CD4-positive, alpha-beta T cell treated with Interleukin-12 subunit alpha and Interleukin-12 subunit beta, for 1 hour (primary cell): ENCODE results near the gene VASH2.
A peak's percentile ranks its signal among the peaks of the same experiment; 100 is the strongest.
"Not testable (repeated sequence)": the region's sequence is repeated elsewhere in the genome, so short reads cannot be mapped to it uniquely, and the experiment has no call there.

Experiments used
- DNase-seq: peaks from one replicate; pipeline ENCODE4 v3.0.0-alpha.2; 2020

VASH2 gene

DNA sequence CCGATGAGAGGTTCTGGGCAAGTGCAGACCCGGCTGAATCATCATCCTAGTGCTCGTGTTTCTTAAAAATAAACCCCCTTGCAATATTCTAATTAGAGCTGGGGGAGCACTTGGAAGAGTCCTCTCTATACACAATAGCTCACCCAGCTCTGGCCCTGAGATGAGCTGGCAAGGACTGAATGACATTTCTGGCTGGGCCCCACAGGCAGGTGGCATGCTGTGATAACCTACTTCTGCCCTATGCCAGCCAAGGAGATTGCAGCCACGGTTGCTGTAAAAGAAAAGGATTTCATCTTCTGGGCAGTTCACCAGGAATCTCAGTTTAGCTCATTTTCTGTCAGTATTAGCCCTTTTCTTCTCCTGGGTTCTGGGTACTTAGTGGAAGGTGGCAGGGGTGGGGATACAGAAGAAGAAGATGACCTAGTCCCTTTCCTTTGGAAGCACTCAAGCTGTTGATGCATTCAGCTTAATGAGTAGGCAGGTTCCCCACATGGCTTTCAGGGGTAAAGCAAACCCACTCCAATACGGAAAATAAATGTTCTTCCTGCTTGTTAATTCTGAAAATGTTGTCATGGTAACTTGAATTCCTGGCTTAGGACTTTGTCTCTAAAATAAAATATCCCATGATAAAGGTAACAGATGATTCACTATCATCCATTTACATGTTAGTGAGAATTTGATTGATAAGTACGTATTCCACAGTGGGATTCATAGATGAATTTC, 32.2 kb downstream of the VASH2 start:
- no peak for DNase-seq

DNA sequence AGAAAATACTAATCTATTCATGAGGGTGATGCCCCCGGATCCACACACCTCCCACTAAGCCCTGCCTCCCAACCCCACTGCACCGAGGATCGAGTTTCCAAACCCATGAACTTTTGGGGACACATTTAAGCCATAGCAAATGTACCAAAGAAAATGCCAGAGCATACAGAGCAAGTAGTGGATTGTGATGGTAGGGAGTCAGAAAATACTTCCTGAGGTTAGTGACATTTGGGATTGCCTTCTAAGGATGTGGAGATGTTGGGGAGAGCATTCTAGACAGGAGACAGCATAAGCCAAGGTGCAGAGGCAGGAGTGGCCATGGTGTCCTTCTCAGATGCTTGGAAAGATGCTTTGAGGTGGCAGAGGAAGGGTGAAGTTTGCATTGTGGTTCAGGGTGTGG, 33.1 kb downstream of the VASH2 start:
- no peak for DNase-seq

DNA sequence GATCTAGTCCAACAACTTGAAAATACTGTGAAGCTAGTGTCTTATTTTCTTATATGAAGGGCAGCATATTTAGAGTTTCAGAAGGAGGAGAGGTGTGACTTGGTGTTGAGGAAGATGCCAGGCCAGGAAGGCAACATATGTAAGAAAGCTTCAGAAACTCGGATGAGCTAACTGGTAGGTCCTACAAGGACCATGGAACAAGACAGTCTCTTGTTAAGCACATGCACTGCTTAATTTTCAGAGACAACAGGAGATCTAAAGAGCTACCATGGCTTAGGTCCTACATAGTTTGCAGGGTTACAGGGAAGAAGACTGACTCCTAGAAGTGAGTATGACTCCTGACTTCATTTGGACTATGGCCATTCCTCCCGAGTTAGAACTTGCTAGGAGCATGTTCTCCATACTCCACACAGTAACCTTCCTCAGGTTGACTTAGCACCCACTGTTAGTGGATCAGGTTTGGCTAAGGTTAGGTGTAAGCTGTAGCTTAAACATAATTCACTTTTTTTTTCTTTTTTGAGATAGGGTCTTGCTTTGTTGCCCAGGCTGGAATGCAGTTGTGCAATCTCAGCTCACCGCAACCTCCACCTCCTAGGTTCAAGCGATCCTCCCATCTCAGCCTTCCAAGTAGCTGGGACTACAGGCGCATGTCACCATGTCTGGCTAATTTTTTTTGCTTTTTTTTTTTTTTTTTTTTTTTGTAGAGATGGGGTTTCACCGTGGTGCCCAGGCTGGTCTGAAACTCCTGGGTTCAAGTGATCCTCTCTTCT, 34.4 kb downstream of the VASH2 start:
- DNase-seq, result no peak

DNA sequence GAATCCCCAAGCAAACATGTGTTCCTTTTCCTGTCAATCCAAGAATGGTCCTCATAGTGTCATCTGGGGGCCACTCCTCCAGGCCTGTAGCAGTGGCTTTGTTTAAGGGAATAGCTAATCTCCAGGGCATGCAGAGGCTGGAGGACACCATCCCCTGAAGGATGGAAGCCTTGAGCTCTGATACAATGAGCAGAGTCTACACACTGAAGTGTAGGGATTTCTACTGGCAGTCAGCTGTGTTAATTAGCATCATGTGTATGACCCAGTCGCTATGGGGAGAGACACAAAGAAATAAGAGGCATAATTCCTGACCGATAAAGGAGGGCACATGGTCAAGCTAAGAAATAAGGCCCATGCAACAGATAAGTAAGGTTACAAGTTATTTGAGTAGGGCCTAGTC, 36.2 kb downstream of the VASH2 start:
- DNase-seq, result no peak

DNA sequence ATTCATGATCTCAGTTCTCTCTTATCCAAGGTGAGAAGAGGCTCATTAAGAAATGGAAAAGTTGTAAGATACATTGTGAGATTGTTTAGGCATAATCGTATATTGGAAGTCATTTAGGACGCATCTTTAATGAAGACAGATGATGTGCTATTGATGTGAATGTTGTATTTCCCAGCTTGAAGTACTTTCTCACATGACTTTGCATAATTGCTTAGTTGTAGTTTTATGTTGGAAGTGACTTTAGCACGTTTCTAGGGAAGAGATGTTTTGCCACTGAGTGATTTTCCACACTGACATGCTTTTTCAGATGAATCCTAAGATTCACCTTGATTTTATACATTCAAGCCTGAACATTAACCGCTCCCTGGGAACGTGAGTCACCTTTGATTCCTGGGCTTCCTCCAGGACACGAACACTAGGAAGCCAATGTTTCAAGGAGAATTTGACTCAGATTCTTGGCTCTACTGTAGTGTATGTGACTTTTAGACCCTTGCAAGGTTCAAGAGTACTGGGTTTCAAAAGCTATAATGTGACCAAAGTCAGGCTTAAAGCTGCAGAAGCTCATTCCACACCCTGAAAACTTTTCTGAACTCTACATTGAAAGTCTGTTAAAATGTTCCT, 37.5 kb downstream of the VASH2 start:
- DNase-seq, result no peak

DNA sequence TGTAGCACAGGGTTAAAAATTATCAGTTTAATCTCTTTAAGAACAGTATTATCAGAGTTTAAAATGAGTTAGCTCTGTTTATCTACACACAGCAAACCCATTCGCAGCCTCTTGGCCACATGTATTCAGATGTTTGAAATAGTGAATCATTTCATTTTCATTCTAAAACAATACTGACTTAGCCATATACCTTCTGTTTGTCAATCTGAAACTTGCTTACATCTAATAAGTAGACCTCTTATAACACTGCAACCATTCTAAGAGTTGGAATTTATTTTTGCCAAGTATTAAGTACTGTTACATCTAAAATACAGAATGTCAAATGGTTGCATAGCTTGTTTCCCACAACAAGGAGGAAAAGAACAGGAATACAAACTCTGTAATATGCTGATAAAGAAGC, 39.9 kb downstream of the VASH2 start:
- no peak for DNase-seq

DNA sequence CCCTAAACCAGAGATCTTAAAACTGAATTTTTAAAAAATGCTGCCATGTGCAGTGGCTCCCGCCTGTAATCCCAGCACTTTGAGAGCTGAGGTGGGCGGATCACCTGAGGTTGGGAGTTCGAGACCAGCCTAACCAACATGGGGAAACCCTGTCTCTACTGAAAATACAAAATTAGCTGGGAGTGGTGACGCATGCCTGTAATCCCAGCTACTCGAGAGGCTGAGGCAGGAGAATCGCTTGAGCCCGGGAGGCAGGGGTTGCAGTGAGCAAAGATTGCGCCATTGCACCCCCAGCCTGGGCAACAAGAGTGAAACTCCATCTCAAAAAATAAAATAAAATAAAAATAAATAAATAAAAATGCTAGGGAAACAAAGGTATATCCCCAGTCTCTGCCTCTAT, 43.6 kb downstream of the VASH2 start:
- not testable (repeated sequence) for DNase-seq

DNA sequence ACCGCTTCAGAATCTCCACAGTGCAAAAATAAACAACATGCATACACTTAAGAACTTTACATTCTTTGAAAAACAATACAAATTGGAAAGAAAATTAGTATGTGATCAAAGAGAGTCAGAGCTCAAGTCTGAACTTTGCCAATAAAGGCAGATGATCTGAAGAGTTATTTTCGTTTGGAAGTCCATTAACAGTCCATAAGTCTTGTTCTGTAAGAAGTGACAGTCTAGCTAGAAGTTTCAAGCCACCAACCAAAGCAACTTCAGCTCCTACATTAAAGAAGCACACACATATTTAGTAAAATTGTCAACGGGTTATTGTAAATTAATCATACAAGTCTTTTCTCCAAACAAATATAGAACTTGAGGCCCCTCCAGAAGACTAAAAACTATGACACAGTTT, 44.6 kb downstream of the VASH2 start:
- DNase-seq, result no peak

DNA sequence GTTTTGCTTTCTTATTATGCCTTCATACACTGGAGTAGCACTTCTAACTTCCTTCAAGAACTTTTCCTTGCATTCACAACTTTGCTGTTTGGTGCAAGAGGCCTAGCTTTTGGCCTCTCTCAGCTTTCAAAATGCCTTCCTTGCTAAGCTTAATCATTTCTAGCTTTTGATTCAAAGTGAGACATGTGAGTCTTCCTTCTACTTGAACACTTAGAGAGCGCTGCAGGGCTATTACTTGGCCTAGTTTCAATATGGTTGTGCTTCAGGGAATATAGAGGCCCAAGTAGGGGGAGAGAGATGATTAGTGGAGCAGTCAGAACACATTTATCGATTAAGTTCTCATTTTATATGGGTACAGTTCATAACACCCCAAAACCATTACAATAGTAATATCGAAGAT, 52.9 kb downstream of the VASH2 start:
- no peak for DNase-seq

DNA sequence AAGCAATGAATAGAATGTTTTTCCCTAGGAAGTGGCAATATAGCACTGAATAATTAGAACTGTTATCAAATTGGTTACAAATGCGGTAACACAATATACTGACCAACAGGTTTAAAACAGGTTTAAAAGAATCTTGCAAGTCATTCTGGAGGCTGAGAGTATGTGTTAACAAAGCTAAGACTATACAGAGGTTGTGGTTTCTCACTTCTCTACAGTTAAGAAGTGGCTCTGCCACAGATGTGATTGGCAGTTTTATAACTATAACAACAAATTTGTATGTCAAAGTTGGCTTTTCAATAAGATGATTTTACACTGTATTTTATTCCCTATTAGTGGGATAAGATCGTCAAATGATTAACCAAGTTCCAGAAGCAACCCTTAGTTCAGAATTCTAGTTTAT, 58.2 kb downstream of the VASH2 start:
- no peak for DNase-seq

DNA sequence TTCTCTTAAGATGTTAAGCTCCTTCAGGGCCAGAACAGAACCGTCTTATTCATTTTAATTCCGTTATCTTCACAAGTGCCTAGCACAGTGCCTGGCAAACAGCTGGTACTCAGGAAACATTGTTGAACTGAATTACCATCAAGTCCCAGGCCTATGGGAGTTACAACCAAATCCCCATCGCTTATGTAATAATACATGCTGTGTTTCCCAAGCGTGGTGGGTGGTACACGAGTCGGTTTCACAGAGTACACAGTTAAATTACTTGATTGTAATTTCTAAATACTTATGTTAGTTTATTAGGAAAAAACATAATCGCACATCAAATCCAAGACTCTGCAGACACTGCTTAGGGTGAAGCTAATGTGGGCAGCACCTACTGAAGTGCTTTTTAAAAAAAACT, 64.3 kb downstream of the VASH2 start:
- DNase-seq, result no peak

DNA sequence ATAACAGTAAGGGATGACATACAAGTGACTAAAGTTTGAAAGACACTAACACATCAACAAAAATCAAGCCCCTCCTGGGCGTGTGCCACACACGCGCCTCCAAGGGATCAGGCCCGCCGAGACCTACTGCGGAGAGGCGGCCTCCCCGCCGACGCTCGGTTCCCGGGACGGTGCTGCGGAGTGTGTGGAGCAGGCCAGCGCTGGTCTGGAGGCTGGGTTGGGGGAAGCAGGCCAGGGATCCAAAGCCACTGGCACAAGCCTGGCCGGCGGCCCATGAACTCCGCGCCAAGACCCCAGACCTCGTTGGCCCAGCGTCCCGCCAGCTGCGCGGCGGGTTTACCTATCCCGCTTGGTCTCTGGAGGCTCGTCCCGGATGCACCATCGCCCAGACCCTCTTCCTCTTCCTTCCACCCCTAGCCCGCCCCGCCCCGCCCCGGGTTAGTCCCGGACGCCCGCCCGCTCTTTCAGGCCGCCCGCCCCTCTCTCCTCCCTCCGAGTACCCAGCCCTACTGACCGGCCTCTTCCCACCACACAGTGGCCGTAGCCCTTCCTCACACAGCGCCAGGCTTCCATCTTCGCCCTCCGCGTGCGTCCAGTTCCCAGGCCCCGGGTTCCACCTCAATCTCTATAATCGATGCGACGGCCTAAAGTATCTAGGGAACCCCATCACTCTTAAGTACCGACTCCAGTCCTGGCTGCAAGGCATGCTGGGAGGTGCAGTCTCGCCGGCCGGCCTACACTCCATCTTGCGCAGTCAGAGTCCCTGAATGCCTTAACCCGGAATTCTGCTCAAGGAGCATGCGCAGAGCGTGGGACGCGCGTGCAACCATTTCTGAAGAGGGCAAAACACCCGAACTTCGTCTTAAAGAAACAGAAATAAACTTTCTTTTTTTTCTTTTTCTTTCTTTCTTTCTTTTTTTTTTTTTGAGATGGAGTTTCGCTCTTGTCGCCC, 65.0 kb downstream of the VASH2 start, which contains the start of gene ANGEL2:
Gene ANGEL2, minus strand, starts transcription at position 769 of the 952 bp plus-strand sequence. Its CDS starts 196 bp downstream, at position 573.
- DNase-seq, result peak; percentile 97

DNA sequence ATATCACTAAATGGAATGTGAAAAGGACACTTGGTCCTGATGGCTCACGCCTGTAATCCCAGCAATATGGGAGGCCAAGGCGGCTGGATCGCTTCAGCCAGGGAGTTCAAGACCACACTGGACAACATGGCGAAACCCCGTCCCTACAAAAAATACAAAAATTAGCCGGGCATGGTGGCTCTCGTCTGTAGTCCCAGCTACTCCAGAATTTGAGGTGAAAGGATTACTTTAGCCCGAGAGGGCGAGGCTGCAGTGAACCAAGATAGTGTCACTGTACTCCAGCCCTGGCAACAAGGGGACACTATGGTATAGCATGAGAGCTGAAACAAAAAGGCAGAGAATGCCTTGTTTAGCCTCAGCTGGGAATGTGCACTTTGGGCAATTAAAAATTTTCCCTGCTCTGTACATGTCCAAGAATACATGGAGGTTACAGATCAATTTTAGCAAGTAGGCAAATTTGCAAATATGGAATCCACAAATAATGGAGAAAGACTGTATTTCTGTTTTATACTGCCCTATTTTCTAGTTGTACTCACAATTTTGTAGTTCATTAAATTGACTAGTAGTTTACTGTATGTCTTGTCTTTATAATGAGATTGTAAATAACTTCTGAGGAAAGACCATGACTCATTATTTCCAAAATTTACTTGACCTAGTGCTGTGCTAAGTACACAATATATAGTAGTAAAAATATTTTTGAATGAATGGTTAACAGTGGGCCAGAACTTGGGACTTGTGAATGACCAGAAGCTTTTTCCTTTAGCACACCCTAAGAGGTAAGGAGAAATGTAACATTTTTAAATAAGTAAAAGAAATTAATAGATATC, 67.3 kb downstream of the VASH2 start:
- DNase-seq, result no peak

DNA sequence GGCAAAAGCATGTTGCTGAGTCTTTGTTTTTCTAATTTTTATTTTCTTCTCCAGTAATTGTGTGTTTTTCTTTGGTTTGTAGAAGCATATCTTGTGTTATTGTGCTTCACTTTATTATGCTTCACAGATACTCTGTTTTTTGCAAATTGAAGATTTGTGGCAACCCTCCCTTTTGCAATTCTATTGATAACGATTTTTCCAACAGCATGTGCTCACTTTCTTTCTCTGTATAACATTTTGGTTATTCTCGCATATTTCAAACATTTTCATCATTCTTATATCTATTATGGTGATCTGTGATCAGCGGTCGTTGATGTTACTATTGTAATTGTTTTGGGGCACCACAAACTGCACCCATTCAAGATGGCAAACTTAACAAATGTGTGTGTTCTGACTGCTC, 69.1 kb downstream of the VASH2 start:
- no peak for DNase-seq

DNA sequence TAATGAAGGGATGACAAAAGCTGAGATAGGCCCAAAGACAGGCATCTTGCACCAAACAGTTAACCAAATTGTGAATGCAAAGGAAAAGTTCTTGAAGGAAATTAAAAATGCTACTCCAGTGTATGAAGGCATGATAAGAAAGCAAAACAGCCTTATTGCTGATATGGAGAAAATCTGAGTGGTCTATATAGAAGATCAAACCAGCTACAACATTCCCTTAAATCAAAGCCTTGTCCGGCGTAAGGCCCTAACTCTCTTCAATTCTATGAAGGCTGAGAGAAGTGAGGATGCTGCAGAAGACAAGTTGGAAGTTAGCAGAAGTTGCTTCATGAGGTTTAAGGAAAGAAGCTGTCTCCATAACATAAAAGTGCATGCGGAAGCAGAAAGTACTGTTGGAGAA, 69.7 kb downstream of the VASH2 start:
- no peak for DNase-seq

DNA sequence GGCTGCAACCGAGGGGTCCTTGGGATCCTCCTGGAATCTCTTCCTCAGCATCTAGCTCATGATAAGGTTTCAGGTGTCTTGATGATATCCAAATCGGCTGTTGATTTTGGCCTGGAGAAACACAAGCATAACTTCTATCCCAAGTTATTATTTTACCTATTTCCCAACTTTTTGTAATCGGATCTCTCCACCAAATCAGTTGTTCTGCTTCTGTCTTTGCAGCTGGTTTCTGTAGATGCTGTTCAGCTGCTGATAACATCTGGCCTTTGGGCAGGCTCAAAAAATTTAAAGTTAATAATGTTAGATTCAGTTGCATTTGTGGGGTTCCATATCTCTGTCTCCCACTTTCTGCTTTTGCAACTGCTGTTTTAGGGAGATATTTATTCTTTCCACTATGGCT, 76.7 kb downstream of the VASH2 start:
- DNase-seq, result not testable (repeated sequence)

DNA sequence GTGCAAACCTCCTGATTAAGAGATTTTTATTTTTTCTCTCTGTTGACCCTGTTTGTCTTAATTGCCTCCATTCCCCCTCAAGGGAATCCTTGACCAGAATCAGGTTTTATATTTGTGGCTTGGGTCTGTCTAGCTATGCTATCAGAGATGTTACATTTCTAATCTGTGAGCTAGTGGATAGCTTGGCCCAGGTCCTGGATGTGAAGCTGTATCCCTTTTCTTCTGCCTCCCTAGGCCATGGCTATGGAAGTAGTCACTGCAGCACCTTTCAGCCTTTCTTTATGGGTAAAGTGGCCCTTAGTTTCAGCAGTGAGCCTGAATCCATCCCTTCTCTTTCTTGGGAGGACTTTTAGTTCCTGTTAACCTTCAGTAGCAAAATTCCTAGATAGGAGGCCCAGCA, 82.3 kb downstream of the VASH2 start:
- no peak for DNase-seq

DNA sequence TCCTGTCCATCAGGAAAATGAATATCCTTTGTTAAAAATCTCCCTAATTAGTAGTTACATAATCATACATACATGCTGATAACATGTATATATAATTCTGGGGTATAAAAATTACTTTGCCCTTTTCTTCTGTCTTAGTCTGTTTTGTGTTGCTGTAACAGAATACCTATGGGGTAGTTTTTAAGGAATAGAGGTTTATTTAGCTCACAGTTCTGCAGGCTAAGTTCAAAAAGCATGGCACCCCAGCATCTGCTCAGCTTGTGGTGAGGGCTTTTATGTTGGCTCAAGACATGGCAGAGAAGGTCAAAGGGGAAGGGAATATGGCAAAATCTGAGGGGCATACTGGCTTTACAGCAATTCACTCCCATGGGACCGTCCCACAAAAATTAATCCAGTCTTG, 84.4 kb downstream of the VASH2 start:
- no peak for DNase-seq

DNA sequence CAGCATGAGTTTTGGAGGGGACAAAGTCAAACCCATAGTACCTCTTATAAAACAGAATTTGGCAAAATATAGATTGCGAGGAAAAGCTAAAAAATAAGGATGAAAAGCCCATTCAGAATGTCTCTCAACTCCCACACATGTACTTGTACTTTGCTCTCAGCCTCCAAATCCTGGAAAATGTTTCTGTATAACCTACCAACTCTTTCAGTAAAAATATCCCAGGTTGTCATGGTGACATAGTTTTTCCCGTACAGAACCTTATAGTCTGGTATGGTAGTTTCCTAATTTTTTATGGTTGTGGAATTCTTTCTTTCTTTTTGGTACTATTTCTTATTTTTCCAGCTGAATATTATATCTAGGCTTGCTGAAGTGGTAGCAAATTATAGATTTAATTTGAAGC, 85.2 kb downstream of the VASH2 start:
- no peak for DNase-seq
